Ramos (cell line): ENCODE results near the gene PTH.

Experiments
- in situ Hi-C: fragments of 300-500 bp; cut with MboI; formaldehyde crosslinking; loops from one replicate; pipeline ENCODE4 v1.14.3; 2022; ENCODE audit warnings: low sequenced_read_pairs; ENCODE audit not compliant: unreplicated experiment

The PTH gene

GRCh38 chr11:13495929-13496328, at the start of gene PTH:
TSS of gene PTH (minus strand) at chr11:13495997. CDS start at chr11:13492855, 3,142 bp downstream.
- in situ Hi-C loops = no loop called here

GRCh38 chr11:13538044-13538443, 42.2 kb upstream of the PTH start:
- in situ Hi-C loops = no loop called here

- in situ Hi-C loops = no loop called here
Measured at GRCh38 chr11:13535819-13536218, 40.0 kb upstream of the PTH start.

DNA sequence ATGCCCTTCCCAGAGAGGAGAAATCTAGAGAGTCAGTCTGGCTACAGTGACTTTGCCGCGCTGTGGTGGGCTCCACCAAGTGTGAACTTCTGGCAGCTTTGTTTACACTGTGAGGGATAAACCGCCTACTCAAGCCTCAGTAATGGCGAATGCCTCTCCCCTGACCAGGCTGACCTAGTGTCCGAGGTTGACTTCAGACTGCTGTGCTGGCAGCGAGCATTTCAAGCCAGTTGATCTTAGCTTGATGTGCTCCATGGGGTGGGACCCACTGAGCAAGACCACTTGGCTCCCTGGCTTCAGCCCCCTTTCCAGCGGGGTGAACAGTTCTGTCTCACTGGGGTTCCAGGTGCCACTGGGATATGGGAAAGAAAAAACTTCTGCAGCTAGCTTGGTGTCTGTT, 38.6 kb upstream of the PTH start:
- in situ Hi-C loops = no loop called here

GRCh38 chr11:13525257-13525656, 29.5 kb upstream of the PTH start:
- in situ Hi-C loops = no loop called here

DNA sequence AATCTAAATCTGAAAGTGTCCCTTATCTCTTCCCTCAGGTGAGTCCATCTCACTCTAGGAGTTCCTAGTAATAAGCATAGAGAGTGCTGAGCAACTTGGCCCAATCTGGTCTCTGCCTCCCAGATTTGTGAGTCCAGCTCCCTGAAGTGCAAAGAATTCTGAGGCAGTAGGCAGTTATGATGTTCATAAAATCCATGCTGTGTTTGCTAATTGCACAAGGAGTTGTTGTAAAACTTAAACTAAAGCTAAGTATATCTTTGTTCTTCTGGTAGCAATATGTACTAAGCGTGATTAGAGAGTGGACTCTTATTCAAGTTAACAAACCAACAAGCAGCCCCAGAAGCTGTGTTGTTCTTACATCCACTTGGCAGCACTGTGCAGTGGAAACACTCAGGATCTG, 7.6 kb upstream of the PTH start:
- in situ Hi-C loops = no loop called here

DNA sequence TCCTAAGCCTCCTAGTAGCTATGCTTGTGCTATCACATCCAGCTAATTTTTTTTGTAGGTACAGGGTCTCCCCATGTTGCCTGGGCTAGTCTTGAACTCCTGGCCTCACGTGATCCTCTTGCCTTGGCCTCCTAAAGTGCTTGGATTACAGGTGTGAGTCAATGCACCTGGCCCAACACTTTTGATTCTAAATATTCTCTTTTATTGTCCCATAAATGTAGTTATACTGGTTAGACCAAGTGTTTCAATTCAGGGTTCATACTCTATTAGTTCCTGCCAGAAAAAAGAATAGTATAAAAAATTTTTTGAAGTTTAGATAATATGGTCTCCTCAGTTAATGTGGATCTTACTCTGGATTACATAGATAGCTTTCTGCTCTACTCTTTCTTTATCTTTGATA, 6.7 kb upstream of the PTH start:
- in situ Hi-C loops = no loop called here

DNA sequence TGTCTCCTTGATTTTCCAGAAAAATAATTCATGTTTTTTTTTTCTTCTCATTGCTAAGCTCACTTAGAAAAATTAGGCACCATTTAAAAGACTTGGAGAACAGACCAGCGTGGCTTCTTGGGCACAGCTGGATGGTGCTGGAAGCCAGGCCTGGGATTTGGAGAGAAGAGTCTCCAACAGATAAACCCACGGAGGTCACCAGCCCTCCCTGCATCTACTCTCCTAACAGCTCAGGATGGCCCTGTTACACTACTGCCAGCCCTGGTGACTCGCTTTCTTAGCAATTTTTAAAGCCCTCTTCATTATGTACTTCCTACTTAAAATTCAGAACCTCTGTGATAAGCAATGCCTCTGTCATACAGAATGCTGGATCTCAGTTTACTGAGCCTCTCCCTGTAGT, 1.7 kb downstream of the PTH start:
- in situ Hi-C loops = no loop called here

DNA sequence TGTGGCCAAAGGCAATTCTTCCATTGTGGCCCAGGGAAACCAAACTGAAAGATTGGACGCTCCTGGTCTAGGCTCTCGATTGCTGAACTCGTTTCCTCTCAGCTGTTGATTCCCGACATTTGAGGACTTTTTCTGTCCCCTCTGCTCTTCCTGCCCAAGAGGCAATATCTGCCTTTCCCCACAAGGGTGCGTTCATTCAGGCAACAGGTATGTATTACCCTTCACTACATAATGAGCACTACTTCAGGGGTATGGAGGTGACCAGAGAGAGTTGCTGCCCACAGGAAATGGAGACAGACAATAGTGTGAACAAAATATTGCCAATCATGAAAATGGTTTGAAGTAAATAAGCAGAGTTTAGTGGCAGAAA, 8.2 kb downstream of the PTH start:
- in situ Hi-C loops = no loop called here

DNA sequence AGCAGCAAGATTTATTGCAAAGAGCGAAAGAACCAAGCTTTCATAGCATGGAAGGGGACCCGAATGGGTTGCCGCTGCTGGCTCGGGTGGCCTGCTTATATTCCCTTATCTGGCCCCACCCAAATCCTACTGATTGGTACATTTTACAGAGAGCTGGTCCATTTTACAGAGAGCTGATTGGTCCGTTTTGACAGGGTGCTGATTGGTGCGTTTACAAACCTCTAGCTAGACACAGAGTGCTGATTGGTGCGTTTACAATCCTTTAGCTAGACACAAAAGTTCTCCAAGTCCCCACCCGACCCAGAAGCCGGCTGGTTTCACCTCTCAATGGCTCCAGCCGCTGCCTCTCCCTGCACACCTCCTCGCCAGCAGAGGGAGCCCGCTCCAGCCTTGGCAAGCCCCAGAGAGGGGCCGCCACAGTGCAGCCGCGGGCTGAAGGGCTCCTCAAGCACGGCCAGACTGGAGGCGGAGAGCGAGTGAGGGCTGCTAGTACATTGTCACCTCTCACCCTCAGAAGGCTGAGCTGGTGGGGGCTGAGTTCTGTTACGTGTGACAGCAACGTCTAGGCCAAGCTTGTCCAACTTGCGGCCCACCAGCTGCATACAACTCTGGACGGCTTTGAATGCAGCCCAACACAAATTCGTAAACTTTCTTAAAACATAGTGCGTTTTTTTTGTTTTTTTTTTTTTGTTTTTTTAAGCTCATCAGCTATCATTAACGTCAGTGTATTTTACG, 8.7 kb downstream of the PTH start:
- in situ Hi-C loops = no loop called here

DNA sequence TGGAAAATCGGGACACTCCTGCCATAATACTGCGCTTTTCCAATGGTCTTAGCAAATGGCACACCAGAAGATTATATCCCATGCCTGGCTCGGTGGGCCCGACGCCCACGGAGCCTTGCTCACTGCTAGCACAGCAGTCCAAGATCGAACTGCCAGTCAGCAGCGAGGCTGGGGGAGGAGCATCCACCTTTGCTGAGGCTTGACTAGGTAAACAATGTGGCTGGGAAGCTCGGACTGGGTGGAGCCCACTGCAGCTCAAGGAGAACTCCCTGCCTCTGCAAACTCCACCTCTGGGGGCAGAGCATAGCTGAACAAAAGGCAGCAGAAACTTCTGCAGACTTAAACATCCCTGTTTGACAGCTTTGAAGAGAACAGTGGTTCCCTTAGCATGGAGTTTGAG, 15.6 kb downstream of the PTH start:
- in situ Hi-C loops = no loop called here

GRCh38 chr11:13479688-13480087, 16.1 kb downstream of the PTH start:
- in situ Hi-C loops = no loop called here

- in situ Hi-C loops = no loop called here
Measured at GRCh38 chr11:13475091-13475490, 20.7 kb downstream of the PTH start.

- in situ Hi-C loops = no loop called here
Measured at GRCh38 chr11:13473013-13473722, 22.6 kb downstream of the PTH start.

DNA sequence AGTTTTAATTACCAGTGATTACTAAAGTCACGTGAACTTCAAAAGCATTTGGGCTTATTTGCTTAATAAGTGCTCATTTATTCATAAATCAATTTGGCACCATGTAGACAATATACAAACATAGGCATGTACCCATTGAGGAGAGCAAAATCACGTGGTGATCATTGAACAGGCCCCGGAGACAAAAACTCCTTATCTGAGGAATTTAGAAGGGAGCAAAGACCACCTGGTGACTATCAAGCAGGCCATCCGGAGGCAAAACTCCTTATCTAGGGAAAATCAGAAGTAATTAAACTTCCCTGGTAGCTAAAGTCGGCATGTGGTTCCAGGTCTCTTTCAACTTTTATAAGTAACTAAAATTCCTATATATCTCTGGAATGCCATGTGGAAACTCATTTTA, 27.0 kb downstream of the PTH start:
- in situ Hi-C loops = no loop called here

GRCh38 chr11:13465909-13466371, 29.9 kb downstream of the PTH start:
- in situ Hi-C loops = no loop called here

- in situ Hi-C loops = no loop called here
Measured at GRCh38 chr11:13463779-13464290, 32.0 kb downstream of the PTH start.

DNA sequence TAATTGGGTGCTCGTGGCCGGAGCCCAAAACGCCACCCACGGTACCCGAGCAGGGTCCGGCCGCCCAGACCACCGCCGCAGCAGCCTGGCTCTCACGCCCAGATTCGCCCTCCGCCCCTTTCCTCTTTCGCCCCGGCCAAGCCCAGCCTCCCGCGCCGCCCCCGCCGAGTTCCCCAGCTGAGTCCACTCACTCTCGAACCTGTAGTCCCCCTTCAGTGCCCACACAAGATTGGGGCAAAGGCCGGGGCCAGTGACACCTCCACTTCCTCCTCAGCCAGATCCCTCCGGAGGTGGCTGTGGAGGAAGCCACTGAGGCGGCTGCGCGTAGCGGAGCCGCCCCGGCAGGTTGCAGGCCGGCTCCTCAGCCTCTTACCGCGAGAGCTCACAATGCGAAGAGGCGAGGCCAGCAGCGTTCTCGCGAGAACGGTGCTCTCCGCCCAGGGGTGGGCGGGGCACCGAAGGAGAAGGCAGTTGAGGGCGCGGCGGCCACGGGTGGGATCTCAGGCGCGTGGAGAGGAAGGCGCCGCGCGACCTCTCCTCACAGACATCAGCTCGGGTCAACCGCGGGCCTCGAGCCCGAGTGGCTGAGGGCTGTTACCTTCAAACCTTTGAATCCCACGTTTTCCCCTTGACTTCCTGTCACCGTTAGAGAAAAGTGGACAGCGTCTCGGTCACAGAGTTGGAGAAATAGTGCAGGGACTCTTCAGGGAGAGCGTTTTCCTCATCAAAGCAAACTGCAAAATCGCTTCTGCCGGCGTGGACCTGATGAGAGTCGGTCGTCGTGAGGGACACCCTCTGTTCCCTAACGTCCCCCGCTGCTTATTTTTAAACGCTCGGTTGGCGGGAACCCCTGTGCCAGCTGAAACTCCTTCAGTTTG, 32.7 kb downstream of the PTH start, which contains the start of gene BTBD10:
BTBD10 (minus strand) TSS at position 322 of the 878 bp plus-strand sequence. CDS start 18,098 bp downstream, outside the sequence.
- in situ Hi-C loops = no loop called here

- in situ Hi-C loops = no loop called here
Measured at GRCh38 chr11:13462311-13462900, 33.4 kb downstream of the PTH start.

DNA sequence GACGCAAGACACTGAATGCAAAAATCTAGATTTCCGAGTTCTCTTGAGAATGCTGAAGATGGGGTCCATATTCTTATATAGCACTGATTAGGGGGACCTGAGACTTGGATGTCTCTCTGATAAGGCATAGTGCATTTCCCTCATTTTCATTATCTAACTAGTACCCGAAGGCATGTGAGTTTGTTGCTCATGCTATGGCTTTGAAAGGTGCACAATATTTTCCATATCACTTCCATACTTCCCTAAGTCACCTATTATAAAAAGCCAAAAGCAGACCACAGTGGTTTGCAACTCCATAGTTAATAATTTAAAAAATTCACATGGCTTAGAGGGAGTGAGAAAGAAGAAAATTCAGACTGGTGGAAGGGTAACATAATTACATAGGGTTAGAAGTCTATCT, 34.5 kb downstream of the PTH start:
- in situ Hi-C loops = no loop called here
